ENCODE data around the gene PTPN22. TPM values are rescaled to one million over a fixed set of nuclear protein-coding genes. Genes with fewer than 3 reads are reported as not detected.
A peak's percentile ranks its signal among the peaks of the same experiment; 100 is the strongest.

The PTPN22 gene
- polyA plus RNA-seq, 2 donors, result 0.76 to 1.5 TPM

- H3K27me3 ChIP-seq (ENCODE audit: control insufficient read depth in 1 of 2, insufficient read depth in 2 of 2, low read length in 2 of 2), result no peaks in the 10 kb centered on the region
- H3K4me3 ChIP-seq (ENCODE audit: low read depth in 1 of 2, low read length in 2 of 2), result no peak overlapping the region
Measured at GRCh38 chr1:113792471-113792870, 79.0 kb downstream of the PTPN22 start.

DNA sequence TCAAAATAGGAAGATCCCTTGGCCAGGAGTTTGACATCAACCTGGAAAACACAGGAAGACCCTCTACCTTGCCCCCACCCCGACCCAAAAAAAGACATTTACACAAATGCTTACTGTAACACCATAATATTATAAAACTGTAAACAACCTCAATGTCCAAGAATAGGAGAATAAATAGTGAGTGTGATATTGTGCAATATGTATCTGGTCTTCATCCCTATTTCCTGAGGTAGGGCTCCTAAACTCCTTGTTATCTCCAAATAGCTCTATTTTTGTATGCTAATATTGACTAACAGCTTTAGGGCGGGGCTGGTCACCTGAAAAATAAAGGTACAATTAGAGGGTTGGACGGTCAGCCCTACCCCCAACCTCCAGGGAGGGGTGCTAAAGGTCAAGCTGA is 82.7 kb downstream of the PTPN22 start:
- 90 to 91% methylated on average over 3 of the region's 3 CpGs for WGBS, 2 donors
- Histone ChIP-seq H3K27ac (ENCODE audit: low read depth in 2 of 2, low read length in 1 of 2) (no peak overlapping the region), H3K9me3 (ENCODE audit: control insufficient read depth in 2 of 2, insufficient read depth in 1 of 2, low read depth in 1 of 2, low read length in 1 of 2) (no peaks in the 10 kb centered on the region), H3K4me1 (ENCODE audit: control insufficient read depth in 2 of 2, insufficient read depth in 2 of 2, low read length in 1 of 2) (no peaks in the 10 kb centered on the region), H3K36me3 (ENCODE audit: control insufficient read depth in 2 of 2, insufficient read depth in 2 of 2, low read length in 1 of 2) (no peaks in the 10 kb centered on the region), H3K27me3 (ENCODE audit: control insufficient read depth in 1 of 2, insufficient read depth in 2 of 2, low read length in 2 of 2) (no peaks in the 10 kb centered on the region), H3K4me3 (ENCODE audit: low read depth in 1 of 2, low read length in 2 of 2) (no peak overlapping the region)

More at GRCh38 chr1:113792471-113792870, 79.0 kb downstream of the PTPN22 start:
- WGBS, 2 donors, result 86% methylated on average over 5 of the region's 5 CpGs
- Histone ChIP-seq H3K4me1 (ENCODE audit: control insufficient read depth in 2 of 2, insufficient read depth in 2 of 2, low read length in 1 of 2) (no peaks in the 10 kb centered on the region), H3K9me3 (ENCODE audit: control insufficient read depth in 2 of 2, insufficient read depth in 1 of 2, low read depth in 1 of 2, low read length in 1 of 2) (no peaks in the 10 kb centered on the region), H3K36me3 (ENCODE audit: control insufficient read depth in 2 of 2, insufficient read depth in 2 of 2, low read length in 1 of 2) (peaks cover 0 to 2% of the 10 kb centered on the region in 2 donors), H3K27ac (ENCODE audit: low read depth in 2 of 2, low read length in 1 of 2) (no peak overlapping the region)

DNA sequence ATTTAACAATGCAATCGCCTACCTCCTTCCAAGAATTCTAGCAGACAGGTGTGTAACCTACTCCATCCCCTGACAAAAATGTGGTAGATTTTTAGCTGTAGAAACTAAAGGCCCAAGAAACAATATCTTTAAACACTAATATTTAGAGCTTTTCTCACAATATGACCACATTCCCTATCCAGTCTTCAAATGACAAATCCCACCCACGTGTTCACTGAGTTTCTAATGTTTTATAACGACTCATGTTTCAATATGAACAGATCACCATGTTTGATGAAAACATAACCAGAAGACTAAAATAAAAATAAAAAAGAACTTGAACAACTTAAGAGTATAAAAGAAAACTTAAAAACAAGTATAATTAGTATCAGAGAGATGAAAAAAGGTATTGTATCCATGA is 83.8 kb downstream of the PTPN22 start:
- WGBS, 2 donors, result 88 to 89% methylated on average over 3 of the region's 3 CpGs
- Histone ChIP-seq H3K27ac (ENCODE audit: low read depth in 2 of 2, low read length in 1 of 2) (no peak overlapping the region), H3K36me3 (ENCODE audit: control insufficient read depth in 2 of 2, insufficient read depth in 2 of 2, low read length in 1 of 2) (no peaks in the 10 kb centered on the region), H3K27me3 (ENCODE audit: control insufficient read depth in 1 of 2, insufficient read depth in 2 of 2, low read length in 2 of 2) (no peaks in the 10 kb centered on the region), H3K4me3 (ENCODE audit: low read depth in 1 of 2, low read length in 2 of 2) (no peak overlapping the region), H3K4me1 (ENCODE audit: control insufficient read depth in 2 of 2, insufficient read depth in 2 of 2, low read length in 1 of 2) (no peaks in the 10 kb centered on the region), H3K9me3 (ENCODE audit: control insufficient read depth in 2 of 2, insufficient read depth in 1 of 2, low read depth in 1 of 2, low read length in 1 of 2) (no peaks in the 10 kb centered on the region)

- no peak overlapping the region for H3K4me3 ChIP-seq (ENCODE audit: low read depth in 1 of 2, low read length in 2 of 2)
- H3K27ac ChIP-seq (ENCODE audit: low read depth in 2 of 2, low read length in 1 of 2), result no peak overlapping the region
- no peaks in the 10 kb centered on the region for H3K4me1 ChIP-seq (ENCODE audit: control insufficient read depth in 2 of 2, insufficient read depth in 2 of 2, low read length in 1 of 2)
Measured at GRCh38 chr1:113786069-113786468, 85.4 kb downstream of the PTPN22 start.

DNA sequence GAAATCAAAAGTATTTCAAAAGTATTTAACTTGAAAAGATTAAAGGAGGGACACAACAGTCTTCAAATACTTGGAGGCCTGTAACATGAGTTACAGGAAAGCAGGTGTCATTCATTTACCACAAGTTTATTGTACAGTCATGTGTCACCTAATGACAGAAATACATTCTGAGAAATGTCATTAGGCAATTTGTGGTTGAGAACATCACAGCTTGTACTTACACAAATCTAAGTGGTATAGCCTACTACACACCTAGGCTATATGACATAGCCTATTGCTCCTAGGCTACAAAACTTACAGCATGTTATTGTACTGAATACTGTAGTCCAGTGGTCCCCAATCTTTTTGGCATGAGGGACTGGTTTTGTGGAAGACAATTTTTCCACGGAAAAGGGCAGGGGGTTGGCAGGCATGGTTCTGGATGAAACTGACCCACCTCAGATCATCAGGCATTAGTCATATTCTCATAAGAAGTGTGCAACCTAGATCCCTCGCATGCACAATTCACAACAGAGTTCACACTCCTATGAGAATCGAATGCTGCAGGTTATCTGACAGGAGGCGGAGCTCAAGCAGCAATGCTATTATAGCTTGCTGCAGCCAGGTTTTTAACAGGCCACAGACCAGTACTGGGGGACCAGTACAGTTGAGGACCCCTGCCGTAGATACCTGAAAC is 87.3 kb downstream of the PTPN22 start:
- Histone ChIP-seq H3K27me3 (ENCODE audit: control insufficient read depth in 1 of 2, insufficient read depth in 2 of 2, low read length in 2 of 2) (no peaks in the 10 kb centered on the region), H3K4me1 (ENCODE audit: control insufficient read depth in 2 of 2, insufficient read depth in 2 of 2, low read length in 1 of 2) (no peaks in the 10 kb centered on the region), H3K4me3 (ENCODE audit: low read depth in 1 of 2, low read length in 2 of 2) (no peak overlapping the region), H3K9me3 (ENCODE audit: control insufficient read depth in 2 of 2, insufficient read depth in 1 of 2, low read depth in 1 of 2, low read length in 1 of 2) (no peaks in the 10 kb centered on the region), H3K27ac (ENCODE audit: low read depth in 2 of 2, low read length in 1 of 2) (peak overlapping the region; percentile 23 to 48), H3K36me3 (ENCODE audit: control insufficient read depth in 2 of 2, insufficient read depth in 2 of 2, low read length in 1 of 2) (no peaks in the 10 kb centered on the region)
- 71 to 77% methylated on average over 5 of the region's 5 CpGs for WGBS, 2 donors

More at GRCh38 chr1:113786069-113786468, 85.4 kb downstream of the PTPN22 start:
- Histone ChIP-seq H3K36me3 (ENCODE audit: control insufficient read depth in 2 of 2, insufficient read depth in 2 of 2, low read length in 1 of 2) (no peaks in the 10 kb centered on the region), H3K27me3 (ENCODE audit: control insufficient read depth in 1 of 2, insufficient read depth in 2 of 2, low read length in 2 of 2) (no peaks in the 10 kb centered on the region), H3K9me3 (ENCODE audit: control insufficient read depth in 2 of 2, insufficient read depth in 1 of 2, low read depth in 1 of 2, low read length in 1 of 2) (no peaks in the 10 kb centered on the region)
- 33 to 48% methylated on average over 1 of the region's 1 CpG for WGBS, 2 donors

DNA sequence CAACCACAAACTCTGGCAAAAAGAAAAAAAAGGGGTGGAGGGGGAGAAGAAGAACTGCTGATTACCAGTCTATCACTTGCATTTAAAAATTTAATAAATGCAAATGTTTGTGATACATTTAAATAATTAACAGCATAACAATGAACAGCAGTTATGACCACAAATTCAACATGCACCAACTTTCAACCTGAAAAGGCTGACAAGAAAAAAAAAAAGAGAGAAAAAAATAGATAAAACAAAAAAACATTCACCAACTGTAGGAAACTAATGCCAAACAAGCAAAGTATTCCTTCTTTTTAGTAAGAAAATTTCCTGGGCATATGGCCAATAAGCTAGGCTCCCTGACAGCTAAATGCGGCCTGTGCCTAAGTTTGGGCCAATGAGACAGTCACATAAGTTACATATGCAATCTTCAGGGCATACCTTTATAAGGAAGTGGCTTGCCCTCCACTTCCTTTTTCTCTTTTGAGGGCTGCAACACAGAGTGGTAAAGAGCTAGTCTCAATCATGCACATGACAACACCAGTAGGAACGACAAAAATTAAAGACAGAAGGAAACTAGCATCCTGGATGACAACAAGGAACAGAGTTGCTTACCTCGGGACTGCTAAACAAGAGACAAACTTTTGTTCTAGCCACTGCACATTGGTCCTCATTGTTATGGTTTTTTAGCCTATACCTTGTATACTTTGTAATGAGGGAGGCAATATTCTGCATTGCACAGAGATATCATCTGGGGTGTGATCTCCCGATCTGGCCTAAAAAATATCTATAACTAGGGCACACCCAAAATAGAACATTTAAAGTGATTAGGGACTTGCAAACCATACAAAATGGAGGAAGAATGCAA is 88.0 kb downstream of the PTPN22 start:
- Histone ChIP-seq H3K36me3 (ENCODE audit: control insufficient read depth in 2 of 2, insufficient read depth in 2 of 2, low read length in 1 of 2) (no peaks in the 10 kb centered on the region), H3K4me3 (ENCODE audit: low read depth in 1 of 2, low read length in 2 of 2) (no peak overlapping the region), H3K9me3 (ENCODE audit: control insufficient read depth in 2 of 2, insufficient read depth in 1 of 2, low read depth in 1 of 2, low read length in 1 of 2) (no peaks in the 10 kb centered on the region), H3K4me1 (ENCODE audit: control insufficient read depth in 2 of 2, insufficient read depth in 2 of 2, low read length in 1 of 2) (no peaks in the 10 kb centered on the region), H3K27me3 (ENCODE audit: control insufficient read depth in 1 of 2, insufficient read depth in 2 of 2, low read length in 2 of 2) (no peaks in the 10 kb centered on the region), H3K27ac (ENCODE audit: low read depth in 2 of 2, low read length in 1 of 2) (peak overlapping the region in 1 of 2 donors; percentile 3)
- WGBS, 2 donors, result 30 to 41% methylated on average over 4 of the region's 4 CpGs

DNA sequence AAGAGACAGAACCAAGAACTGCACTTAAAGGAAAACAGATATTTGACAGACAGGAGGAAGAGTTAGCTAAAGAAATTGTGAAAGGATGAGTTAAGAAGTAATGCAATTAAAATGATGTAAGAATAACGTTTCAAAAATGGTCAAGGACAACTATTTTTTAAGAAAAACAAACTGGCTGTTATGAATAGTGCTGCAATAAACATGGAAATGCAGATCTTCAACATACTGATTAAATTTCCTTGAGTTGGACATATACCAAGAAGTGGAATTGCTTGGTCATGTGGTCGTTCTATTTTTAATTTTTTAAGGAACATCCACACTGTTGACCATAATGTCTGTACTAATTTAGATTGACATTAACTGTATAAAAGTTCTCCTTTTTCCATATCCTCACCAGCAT is 89.1 kb downstream of the PTPN22 start:
- Histone ChIP-seq H3K27me3 (ENCODE audit: control insufficient read depth in 1 of 2, insufficient read depth in 2 of 2, low read length in 2 of 2) (no peaks in the 10 kb centered on the region), H3K27ac (ENCODE audit: low read depth in 2 of 2, low read length in 1 of 2) (no peak overlapping the region), H3K4me1 (ENCODE audit: control insufficient read depth in 2 of 2, insufficient read depth in 2 of 2, low read length in 1 of 2) (no peaks in the 10 kb centered on the region), H3K9me3 (ENCODE audit: control insufficient read depth in 2 of 2, insufficient read depth in 1 of 2, low read depth in 1 of 2, low read length in 1 of 2) (no peaks in the 10 kb centered on the region), H3K36me3 (ENCODE audit: control insufficient read depth in 2 of 2, insufficient read depth in 2 of 2, low read length in 1 of 2) (no peaks in the 10 kb centered on the region), H3K4me3 (ENCODE audit: low read depth in 1 of 2, low read length in 2 of 2) (no peak overlapping the region)
- WGBS, 2 donors, result 50 to 51% methylated on average over 2 of the region's 2 CpGs

DNA sequence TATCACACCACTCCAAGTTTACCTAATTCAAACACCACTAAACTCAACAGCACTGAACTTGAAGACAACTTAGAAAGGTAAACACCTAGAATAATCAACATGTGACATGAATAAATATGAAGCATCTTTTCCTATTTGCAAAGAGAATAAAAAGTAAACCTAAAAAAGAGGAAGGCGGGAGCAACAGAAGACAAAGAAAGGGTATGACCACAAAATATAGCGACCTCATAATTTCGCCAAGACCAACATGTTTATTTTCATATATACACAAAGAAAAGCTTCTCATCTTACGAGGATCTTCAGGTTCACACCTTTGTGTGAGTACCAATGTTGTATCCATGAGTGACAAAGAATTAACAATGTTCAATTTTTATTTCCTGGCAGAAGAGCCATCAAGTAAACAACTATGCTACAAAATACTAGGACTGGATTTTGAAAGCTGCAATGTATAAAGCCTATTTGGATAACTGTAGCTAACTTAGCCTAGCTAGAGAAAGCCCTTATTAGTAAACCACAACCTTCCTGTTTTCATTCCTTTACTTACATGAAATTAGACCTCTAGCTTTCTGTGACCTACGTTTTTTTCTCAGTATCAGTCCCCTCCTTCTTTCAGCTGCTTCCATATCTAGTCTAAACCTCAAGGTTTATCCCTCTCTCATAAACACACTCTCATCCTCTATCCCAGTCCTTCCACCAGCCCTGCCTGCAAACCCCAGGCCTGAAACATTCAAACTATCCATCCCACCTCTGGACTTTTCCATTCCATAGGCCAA is 91.0 kb downstream of the PTPN22 start:
- 71 to 73% methylated on average over 5 of the region's 5 CpGs for WGBS, 2 donors
- H3K27ac ChIP-seq (ENCODE audit: low read depth in 2 of 2, low read length in 1 of 2), result no peak overlapping the region

DNA sequence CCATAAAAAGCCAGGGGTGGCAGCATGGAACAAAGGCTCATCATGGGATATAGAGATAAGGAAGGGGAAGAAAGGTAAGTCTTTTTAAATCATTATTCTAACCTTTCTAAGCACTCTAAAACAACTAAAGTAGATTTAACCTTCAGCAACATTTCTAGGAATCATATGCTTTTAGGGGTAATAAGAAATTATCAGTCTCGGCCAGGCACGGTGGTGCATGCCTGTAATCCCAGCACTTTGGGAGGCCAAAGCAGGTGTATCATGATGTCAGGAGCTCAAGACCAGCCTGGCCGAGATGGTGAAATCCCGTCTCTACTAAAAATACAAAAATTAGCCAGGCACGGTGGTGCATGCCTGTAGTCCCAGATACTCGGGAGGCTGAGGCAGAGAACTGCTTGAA is 92.0 kb downstream of the PTPN22 start:
- Histone ChIP-seq H3K4me1 (ENCODE audit: control insufficient read depth in 2 of 2, insufficient read depth in 2 of 2, low read length in 1 of 2) (no peaks in the 10 kb centered on the region), H3K9me3 (ENCODE audit: control insufficient read depth in 2 of 2, insufficient read depth in 1 of 2, low read depth in 1 of 2, low read length in 1 of 2) (no peaks in the 10 kb centered on the region), H3K36me3 (ENCODE audit: control insufficient read depth in 2 of 2, insufficient read depth in 2 of 2, low read length in 1 of 2) (peaks cover 0 to 3% of the 10 kb centered on the region in 2 donors), H3K4me3 (ENCODE audit: low read depth in 1 of 2, low read length in 2 of 2) (no peak overlapping the region), H3K27me3 (ENCODE audit: control insufficient read depth in 1 of 2, insufficient read depth in 2 of 2, low read length in 2 of 2) (no peaks in the 10 kb centered on the region), H3K27ac (ENCODE audit: low read depth in 2 of 2, low read length in 1 of 2) (no peak overlapping the region)
- WGBS, 2 donors, result 95 to 96% methylated on average over 6 of the region's 6 CpGs

More for the DNA sequence above, 91.0 kb downstream of the PTPN22 start:
- Histone ChIP-seq H3K36me3 (ENCODE audit: control insufficient read depth in 2 of 2, insufficient read depth in 2 of 2, low read length in 1 of 2) (peaks cover 0 to 3% of the 10 kb centered on the region in 2 donors), H3K4me1 (ENCODE audit: control insufficient read depth in 2 of 2, insufficient read depth in 2 of 2, low read length in 1 of 2) (no peaks in the 10 kb centered on the region), H3K4me3 (ENCODE audit: low read depth in 1 of 2, low read length in 2 of 2) (no peak overlapping the region), H3K27me3 (ENCODE audit: control insufficient read depth in 1 of 2, insufficient read depth in 2 of 2, low read length in 2 of 2) (no peaks in the 10 kb centered on the region), H3K9me3 (ENCODE audit: control insufficient read depth in 2 of 2, insufficient read depth in 1 of 2, low read depth in 1 of 2, low read length in 1 of 2) (no peaks in the 10 kb centered on the region)
